DND-41 (cell line): ENCODE results near the gene ANKRD12.

Experiments
- ATAC-seq: fragments of 200-7000 bp; cut with Tn5 transposase; 3 replicates; pipeline ENCODE4 v1.9.1; 2021; ENCODE audit warnings: low read depth; ENCODE audit not compliant: insufficient read depth
- DNase-seq: peaks from one replicate; pipeline ENCODE4 v3.0.0-alpha.2; 2020
- H2AFZ ChIP-seq: 2 replicates; pipeline ENCODE4 v1.6.0; 2012; ENCODE audit warnings: low read depth, low read length
- H3K27ac ChIP-seq: 2 replicates; pipeline ENCODE4 v1.5.1; 2012; ENCODE audit warnings: low read length, inconsistent platforms
- H3K27me3 ChIP-seq: fragments of 200-600 bp; sonication (generic); 2 replicates; pipeline ENCODE4 v1.6.0; 2012; ENCODE audit warnings: low read length, mild to moderate bottlenecking, inconsistent platforms; ENCODE audit not compliant: insufficient read depth, poor library complexity
- H3K36me3 ChIP-seq: 2 replicates; pipeline ENCODE4 v1.5.1; 2012; ENCODE audit warnings: low read length, inconsistent platforms; ENCODE audit not compliant: insufficient read depth
- H3K4me1 ChIP-seq: 2 replicates; pipeline ENCODE4 v1.5.1; 2012; ENCODE audit warnings: mild to moderate bottlenecking, low read length; ENCODE audit not compliant: insufficient read depth
- H3K4me2 ChIP-seq: 2 replicates; pipeline ENCODE4 v1.6.0; 2012; ENCODE audit warnings: mild to moderate bottlenecking, moderate library complexity, low read length, inconsistent platforms; ENCODE audit not compliant: insufficient read depth
- H3K4me3 ChIP-seq, 2 experiments: fragments of 200-600 bp in 1 of 2; shearing (Covaris generic) in 1 of 2; 2 replicates each; pipeline ENCODE4 v1.5.1; 2012 to 2016; ENCODE audit warnings: inconsistent platforms in 2 of 2, low read length in 2 of 2, mild to moderate bottlenecking in 2 of 2, low read depth in 1 of 2, moderate library complexity in 1 of 2
- H3K79me2 ChIP-seq: 2 replicates; pipeline ENCODE4 v1.6.0; 2012; ENCODE audit warnings: low read length, inconsistent platforms; ENCODE audit not compliant: insufficient read depth
- H3K9ac ChIP-seq: 2 replicates; pipeline ENCODE4 v1.6.0; 2012; ENCODE audit warnings: low read depth, mild to moderate bottlenecking, inconsistent platforms, low read length, moderate library complexity
- H3K9me3 ChIP-seq: 2 replicates; pipeline ENCODE4 v1.5.1; 2012; ENCODE audit warnings: low read length, moderate library complexity, mild to moderate bottlenecking, inconsistent platforms; ENCODE audit not compliant: insufficient read depth, severe bottlenecking
- H4K20me1 ChIP-seq: 2 replicates; pipeline ENCODE4 v1.6.0; 2012; ENCODE audit warnings: low read length; ENCODE audit not compliant: insufficient read depth
- EZH2 ChIP-seq: IDR thresholded peaks from 3 replicates; pipeline ENCODE4 v1.6.1; 2012; ENCODE audit warnings: borderline replicate concordance, low read depth, mild to moderate bottlenecking, moderate library complexity, low read length, inconsistent platforms; ENCODE audit not compliant: severe bottlenecking
- TF ChIP-seq, protein P1 (sequence below): IDR thresholded peaks from 2 replicates; pipeline ENCODE4 v1.5.1; 2012; ENCODE audit warnings: borderline replicate concordance, low read length, moderate library complexity, mild to moderate bottlenecking; ENCODE audit not compliant: poor library complexity, severe bottlenecking; ENCODE audit errors: extremely low read depth

The ANKRD12 gene

GRCh38 chr18:9094307-9095226 lies 42.0 kb upstream of the ANKRD12 start:
- no peak for TF ChIP-seq EZH2
- TF ChIP-seq, protein P1, sequence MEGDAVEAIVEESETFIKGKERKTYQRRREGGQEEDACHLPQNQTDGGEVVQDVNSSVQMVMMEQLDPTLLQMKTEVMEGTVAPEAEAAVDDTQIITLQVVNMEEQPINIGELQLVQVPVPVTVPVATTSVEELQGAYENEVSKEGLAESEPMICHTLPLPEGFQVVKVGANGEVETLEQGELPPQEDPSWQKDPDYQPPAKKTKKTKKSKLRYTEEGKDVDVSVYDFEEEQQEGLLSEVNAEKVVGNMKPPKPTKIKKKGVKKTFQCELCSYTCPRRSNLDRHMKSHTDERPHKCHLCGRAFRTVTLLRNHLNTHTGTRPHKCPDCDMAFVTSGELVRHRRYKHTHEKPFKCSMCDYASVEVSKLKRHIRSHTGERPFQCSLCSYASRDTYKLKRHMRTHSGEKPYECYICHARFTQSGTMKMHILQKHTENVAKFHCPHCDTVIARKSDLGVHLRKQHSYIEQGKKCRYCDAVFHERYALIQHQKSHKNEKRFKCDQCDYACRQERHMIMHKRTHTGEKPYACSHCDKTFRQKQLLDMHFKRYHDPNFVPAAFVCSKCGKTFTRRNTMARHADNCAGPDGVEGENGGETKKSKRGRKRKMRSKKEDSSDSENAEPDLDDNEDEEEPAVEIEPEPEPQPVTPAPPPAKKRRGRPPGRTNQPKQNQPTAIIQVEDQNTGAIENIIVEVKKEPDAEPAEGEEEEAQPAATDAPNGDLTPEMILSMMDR, result no peak
- H4K20me1 ChIP-seq, result no peaks in the 10 kb centered on the region
- no peak overlapping the region for H3K9ac ChIP-seq
- DNase-seq (no peak), ATAC-seq (no peak)
- no peaks in the 10 kb centered on the region for H3K79me2 ChIP-seq
- H3K4me1 ChIP-seq, result peaks cover 8% of the 10 kb centered on the region; the same call in 1 of the 2 replicates
- H3K4me2 ChIP-seq, result no peak overlapping the region
- no peak overlapping the region for H3K4me3 ChIP-seq
- H3K9me3 ChIP-seq, result no peaks in the 10 kb centered on the region
- H3K36me3 ChIP-seq, result no peaks in the 10 kb centered on the region
- no peak overlapping the region for H2AFZ ChIP-seq
- no peak overlapping the region for H3K27ac ChIP-seq
- no peaks in the 10 kb centered on the region for H3K27me3 ChIP-seq

DNA sequence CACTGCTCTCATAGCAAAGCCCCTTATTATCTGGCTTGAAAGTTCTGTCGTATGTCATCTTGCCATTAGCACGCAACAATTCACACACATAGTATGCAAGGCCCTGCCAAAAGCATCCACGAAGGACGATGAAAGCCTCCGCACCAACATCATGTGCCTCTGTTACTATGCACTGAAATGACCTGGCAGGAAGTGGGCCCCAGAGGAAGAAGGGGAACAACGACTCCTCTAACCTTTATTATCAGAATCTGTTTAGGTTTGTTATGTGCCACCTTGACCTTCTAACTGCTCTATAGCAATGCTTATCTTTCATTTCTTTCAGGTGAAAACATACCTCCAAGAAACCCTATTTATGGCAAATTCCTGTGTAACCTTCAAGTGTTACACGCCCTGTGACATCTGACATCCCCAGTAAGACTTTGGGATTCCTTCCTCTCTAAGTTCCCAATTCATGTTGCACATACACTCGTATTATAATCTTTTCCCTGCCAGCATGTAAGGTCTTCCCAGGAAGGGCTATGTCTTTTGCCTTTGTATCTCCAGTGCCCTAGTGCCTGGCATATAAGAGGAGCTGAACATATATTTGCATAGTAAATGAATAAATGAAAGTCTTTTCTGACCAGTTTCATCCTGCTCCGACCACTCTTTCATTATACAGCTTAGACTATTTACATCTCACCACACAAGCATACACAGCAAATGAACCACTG lies 41.1 kb upstream of the ANKRD12 start:
- Histone ChIP-seq H3K27ac (no peak overlapping the region), H3K79me2 (no peaks in the 10 kb centered on the region), H4K20me1 (no peaks in the 10 kb centered on the region), H3K27me3 (no peaks in the 10 kb centered on the region), H3K36me3 (no peaks in the 10 kb centered on the region), H3K9me3 (no peaks in the 10 kb centered on the region), H3K4me3 (no peak overlapping the region), H3K9ac (no peak overlapping the region), H2AFZ (peak overlapping the region; percentile 63), H3K4me2 (no peak overlapping the region), H3K4me1 (peaks cover 8% of the 10 kb centered on the region; the same call in 1 of the 2 replicates)
- DNase-seq (peak; percentile 38), ATAC-seq (peak; percentile 76)
- no peak for TF ChIP-seq EZH2
- TF ChIP-seq, protein P1, result no peak

- Histone ChIP-seq H3K4me2 (no peak overlapping the region), H2AFZ (no peak overlapping the region), H3K79me2 (no peaks in the 10 kb centered on the region), H3K9ac (no peak overlapping the region), H4K20me1 (no peaks in the 10 kb centered on the region), H3K4me1 (peaks cover 8% of the 10 kb centered on the region; the same call in 1 of the 2 replicates), H3K36me3 (no peaks in the 10 kb centered on the region), H3K4me3 (no peak overlapping the region), H3K9me3 (no peaks in the 10 kb centered on the region), H3K27me3 (no peaks in the 10 kb centered on the region), H3K27ac (no peak overlapping the region)
- ATAC-seq, result no peak
- no peak for DNase-seq
- TF ChIP-seq, protein P1, result no peak
- no peak for TF ChIP-seq EZH2
Measured at GRCh38 chr18:9096007-9096371, 40.6 kb upstream of the ANKRD12 start.
